HEK293 (cell line): Measurements from ENCODE around the gene NDRG4.

ENCODE experiments used
- CTCF ChIA-PET: fragments of 350-600 bp; formaldehyde crosslinking; extraction: SDS; loops from one replicate; lab custom pipeline; 2021; ENCODE audit warnings: antibody characterized with exemption; lab: Yijun Ruan, JAX
- POLR2A ChIA-PET: fragments of 300-600 bp; formaldehyde crosslinking; extraction: SDS; loops from one replicate; lab custom pipeline; 2020; ENCODE audit warnings: antibody characterized with exemption, inconsistent platforms; lab: Yijun Ruan, JAX
- H3K27ac ChIP-seq: fragments of 200-500 bp; sonication (Bioruptor generic); 2 replicates; pipeline ENCODE4 v1.5.1; 2014; ENCODE audit warnings: low read depth, low read length, control low read depth, inconsistent platforms; ENCODE audit errors: extremely low read depth
- H3K36me3 ChIP-seq, 2 experiments: fragments of 200-500 bp in 1 of 2; sonication (Bioruptor generic) in 1 of 2; 1 replicate in 1 of 2; 2 replicates in 1 of 2; pipeline ENCODE4 v1.5.1; 2014 to 2017; ENCODE audit warnings: inconsistent platforms in 2 of 2, low read length in 2 of 2; ENCODE audit not compliant: control insufficient read depth in 2 of 2, insufficient read depth in 1 of 2
- H3K4me1 ChIP-seq: fragments of 200-500 bp; sonication (Bioruptor generic); 2 replicates; pipeline ENCODE4 v1.5.1; 2014; ENCODE audit warnings: mild to moderate bottlenecking, low read length, inconsistent platforms; ENCODE audit not compliant: control insufficient read depth, insufficient read depth
- H3K4me3 ChIP-seq: 2 replicates; pipeline ENCODE4 v1.5.1; 2011; ENCODE audit warnings: low read depth, mild to moderate bottlenecking, control low read depth, low read length, moderate library complexity
- H3K9me3 ChIP-seq: fragments of 200-500 bp; sonication (Bioruptor generic); 2 replicates; pipeline ENCODE4 v1.5.1; 2014; ENCODE audit warnings: low read depth, low read length, inconsistent platforms; ENCODE audit not compliant: control insufficient read depth, insufficient read depth
- SP7 ChIP-seq: fragments of 450-650 bp; formaldehyde crosslinking; IDR thresholded peaks from 2 replicates; pipeline ENCODE4 v1.5.1; 2016; ENCODE audit warnings: missing biosample characterization, missing genetic modification characterization
- TRIM28 ChIP-seq: IDR thresholded peaks from 2 replicates; pipeline ENCODE4 v1.6.1; 2011; ENCODE audit warnings: low read length, control low read depth, borderline replicate concordance
- ZBTB7A ChIP-seq: fragments of 450-650 bp; formaldehyde crosslinking; IDR thresholded peaks from 2 replicates; pipeline ENCODE4 v1.5.1; 2016; ENCODE audit warnings: low read depth, missing biosample characterization, missing genetic modification characterization
- ZFP69B ChIP-seq: fragments of 450-650 bp; formaldehyde crosslinking; IDR thresholded peaks from 2 replicates; pipeline ENCODE4 v1.5.1; 2016; ENCODE audit warnings: missing biosample characterization, missing genetic modification characterization
- ZNF175 ChIP-seq: fragments of 450-650 bp; formaldehyde crosslinking; IDR thresholded peaks from 2 replicates; pipeline ENCODE4 v1.5.1; 2016; ENCODE audit warnings: missing biosample characterization, missing genetic modification characterization
- ZNF302 ChIP-seq: fragments of 450-650 bp; formaldehyde crosslinking; IDR thresholded peaks from 2 replicates; pipeline ENCODE4 v1.5.1; 2016; ENCODE audit warnings: missing biosample characterization, missing genetic modification characterization, low read depth
- ZNF48 ChIP-seq: fragments of 450-650 bp; formaldehyde crosslinking; IDR thresholded peaks from 2 replicates; pipeline ENCODE4 v1.5.1; 2016; ENCODE audit warnings: missing biosample characterization, missing genetic modification characterization
- ZNF501 ChIP-seq: fragments of 450-650 bp; formaldehyde crosslinking; IDR thresholded peaks from 2 replicates; pipeline ENCODE4 v1.5.1; 2016; ENCODE audit warnings: missing biosample characterization, missing genetic modification characterization
- ZNF529 ChIP-seq: fragments of 450-650 bp; formaldehyde crosslinking; IDR thresholded peaks from 2 replicates; pipeline ENCODE4 v1.5.1; 2017; ENCODE audit warnings: missing genetic modification characterization, missing biosample characterization; ENCODE audit not compliant: insufficient replicate concordance
- ZNF561 ChIP-seq: fragments of 450-650 bp; IDR thresholded peaks from 2 replicates; pipeline ENCODE4 v1.5.1; 2018; ENCODE audit warnings: missing biosample characterization, missing genetic modification characterization, borderline replicate concordance
- ZNF585B ChIP-seq: fragments of 450-650 bp; formaldehyde crosslinking; IDR thresholded peaks from 2 replicates; pipeline ENCODE4 v1.5.1; 2016; ENCODE audit warnings: missing biosample characterization, missing genetic modification characterization
- ZNF747 ChIP-seq: fragments of 450-650 bp; formaldehyde crosslinking; IDR thresholded peaks from 2 replicates; pipeline ENCODE4 v1.5.1; 2016; ENCODE audit warnings: missing biosample characterization, missing genetic modification characterization
- ZNF777 ChIP-seq: fragments of 450-650 bp; formaldehyde crosslinking; IDR thresholded peaks from 2 replicates; pipeline ENCODE4 v1.5.1; 2017; ENCODE audit warnings: missing biosample characterization, missing genetic modification characterization, borderline replicate concordance
- TF ChIP-seq, protein P1 (sequence below): fragments of 450-650 bp; formaldehyde crosslinking; IDR thresholded peaks from 2 replicates; pipeline ENCODE4 v1.5.1; 2016; ENCODE audit warnings: missing biosample characterization, missing genetic modification characterization, borderline replicate concordance
- TF ChIP-seq, protein P2 (sequence below): IDR thresholded peaks from 2 replicates; pipeline ENCODE4 v1.6.1; 2011; ENCODE audit warnings: mild to moderate bottlenecking, low read depth, low read length, borderline replicate concordance
- TF ChIP-seq, protein P3 (sequence below): fragments of 450-650 bp; formaldehyde crosslinking; IDR thresholded peaks from 2 replicates; pipeline ENCODE4 v1.5.1; 2016; ENCODE audit warnings: missing biosample characterization, missing genetic modification characterization

NDRG4 gene

DNA sequence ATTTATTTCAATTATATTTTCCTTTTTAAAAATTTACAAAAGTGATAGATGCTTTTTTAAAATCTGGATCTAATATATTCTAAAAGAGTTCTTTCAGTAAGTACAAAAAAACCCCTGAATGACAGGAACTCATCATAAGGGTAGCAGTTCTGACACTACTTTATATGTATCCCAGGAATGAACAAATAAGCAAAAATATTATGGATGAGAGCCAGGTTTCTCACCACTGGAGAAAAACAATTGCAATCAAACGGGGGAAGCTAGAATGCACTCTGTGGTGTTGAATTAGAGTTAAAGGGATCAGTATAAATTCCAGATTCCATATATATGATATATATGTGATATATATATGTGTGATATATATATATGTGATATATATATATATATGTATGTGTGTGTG is 23.2 kb upstream of the NDRG4 start (continued):
- no peak for TF ChIP-seq ZNF777 (tag by site-specific recombination)
- no peak for TF ChIP-seq ZNF48 (tag by site-specific recombination)
- TF ChIP-seq, protein P1, sequence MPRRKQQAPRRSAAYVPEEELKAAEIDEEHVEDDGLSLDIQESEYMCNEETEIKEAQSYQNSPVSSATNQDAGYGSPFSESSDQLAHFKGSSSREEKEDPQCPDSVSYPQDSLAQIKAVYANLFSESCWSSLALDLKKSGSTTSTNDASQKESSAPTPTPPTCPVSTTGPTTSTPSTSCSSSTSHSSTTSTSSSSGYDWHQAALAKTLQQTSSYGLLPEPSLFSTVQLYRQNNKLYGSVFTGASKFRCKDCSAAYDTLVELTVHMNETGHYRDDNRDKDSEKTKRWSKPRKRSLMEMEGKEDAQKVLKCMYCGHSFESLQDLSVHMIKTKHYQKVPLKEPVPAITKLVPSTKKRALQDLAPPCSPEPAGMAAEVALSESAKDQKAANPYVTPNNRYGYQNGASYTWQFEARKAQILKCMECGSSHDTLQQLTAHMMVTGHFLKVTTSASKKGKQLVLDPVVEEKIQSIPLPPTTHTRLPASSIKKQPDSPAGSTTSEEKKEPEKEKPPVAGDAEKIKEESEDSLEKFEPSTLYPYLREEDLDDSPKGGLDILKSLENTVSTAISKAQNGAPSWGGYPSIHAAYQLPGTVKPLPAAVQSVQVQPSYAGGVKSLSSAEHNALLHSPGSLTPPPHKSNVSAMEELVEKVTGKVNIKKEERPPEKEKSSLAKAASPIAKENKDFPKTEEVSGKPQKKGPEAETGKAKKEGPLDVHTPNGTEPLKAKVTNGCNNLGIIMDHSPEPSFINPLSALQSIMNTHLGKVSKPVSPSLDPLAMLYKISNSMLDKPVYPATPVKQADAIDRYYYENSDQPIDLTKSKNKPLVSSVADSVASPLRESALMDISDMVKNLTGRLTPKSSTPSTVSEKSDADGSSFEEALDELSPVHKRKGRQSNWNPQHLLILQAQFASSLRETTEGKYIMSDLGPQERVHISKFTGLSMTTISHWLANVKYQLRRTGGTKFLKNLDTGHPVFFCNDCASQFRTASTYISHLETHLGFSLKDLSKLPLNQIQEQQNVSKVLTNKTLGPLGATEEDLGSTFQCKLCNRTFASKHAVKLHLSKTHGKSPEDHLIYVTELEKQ (tag by site-specific recombination): no peak
- TF ChIP-seq TRIM28: no peak
- TF ChIP-seq ZNF175: no peak
- TF ChIP-seq ZFP69B (tag by site-specific recombination): no peak
- TF ChIP-seq ZNF501 (tag by site-specific recombination): no peak

DNA sequence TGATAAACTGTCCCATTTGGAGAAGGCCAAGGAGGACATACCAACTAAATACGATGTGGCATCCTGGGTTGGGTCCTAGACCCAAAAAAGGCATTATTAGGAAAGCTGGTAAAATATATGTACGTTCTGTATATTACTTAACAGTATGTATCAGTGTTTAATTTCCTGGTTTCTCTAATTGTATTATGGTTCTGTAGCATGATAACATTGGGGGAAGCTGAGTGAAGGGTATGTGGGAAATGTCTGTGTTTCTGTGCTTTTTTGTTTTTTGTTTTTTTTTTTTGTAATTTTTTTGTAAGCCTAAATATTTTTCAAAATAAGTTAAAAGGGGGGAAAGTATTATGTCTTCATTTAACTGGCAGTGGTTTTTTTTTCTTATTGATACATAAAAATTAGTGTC is 21.5 kb upstream of the NDRG4 start:
- ChIA-PET CTCF (interaction anchor here (0.6 to 1.4 kb wide), 2 partner anchors 8 to 9 kb away, joined by 3 read pairs; no protein-coding TSS in a partner anchor), POLR2A (no interaction called here)
- H3K27ac ChIP-seq: no peak overlapping the region

DNA sequence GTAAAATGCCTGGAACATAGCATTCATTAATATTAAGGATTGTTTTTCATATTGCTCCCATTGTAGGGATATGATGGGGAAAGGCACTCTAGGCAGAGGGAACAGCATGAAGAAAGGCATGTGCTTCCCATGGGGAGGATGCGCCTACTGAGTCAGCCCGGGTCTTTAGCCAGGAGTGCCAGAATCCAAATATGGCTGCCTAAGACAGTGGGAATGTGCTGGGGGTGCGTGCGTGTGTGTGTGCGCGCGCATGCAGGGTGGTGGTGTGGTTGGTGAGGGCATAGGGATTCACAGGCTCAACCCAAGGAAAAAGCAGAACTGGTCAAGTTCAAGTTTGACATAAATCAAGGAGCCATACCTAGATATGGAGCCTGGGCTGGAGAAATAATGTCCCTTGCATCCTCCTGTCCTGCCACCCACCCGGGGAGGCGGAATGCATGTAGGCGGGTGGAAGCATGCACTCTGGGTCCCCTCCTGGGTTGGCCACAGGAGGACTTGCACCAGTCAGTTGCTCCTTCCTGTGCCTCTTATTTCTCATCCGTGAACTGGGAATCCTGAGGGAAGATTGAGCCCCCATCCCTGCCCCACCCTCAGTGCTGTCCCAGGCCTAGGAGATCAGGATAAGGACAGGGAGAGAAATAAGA is 18.6 kb upstream of the NDRG4 start:
- ChIA-PET POLR2A (no interaction called here), CTCF (interaction anchor here (0.6 to 0.7 kb wide), 2 partner anchors 24 to 171 kb away, joined by 3 to 5 read pairs; no protein-coding TSS in a partner anchor)
- Histone ChIP-seq H3K36me3 (no peaks in the 10 kb centered on the region), H3K9me3 (no peaks in the 10 kb centered on the region), H3K4me1 (no peaks in the 10 kb centered on the region)
- TF ChIP-seq ZNF585B (tag by site-specific recombination): peak; percentile 49; the same call in 1 of the 2 replicates
- TF ChIP-seq, protein P2, sequence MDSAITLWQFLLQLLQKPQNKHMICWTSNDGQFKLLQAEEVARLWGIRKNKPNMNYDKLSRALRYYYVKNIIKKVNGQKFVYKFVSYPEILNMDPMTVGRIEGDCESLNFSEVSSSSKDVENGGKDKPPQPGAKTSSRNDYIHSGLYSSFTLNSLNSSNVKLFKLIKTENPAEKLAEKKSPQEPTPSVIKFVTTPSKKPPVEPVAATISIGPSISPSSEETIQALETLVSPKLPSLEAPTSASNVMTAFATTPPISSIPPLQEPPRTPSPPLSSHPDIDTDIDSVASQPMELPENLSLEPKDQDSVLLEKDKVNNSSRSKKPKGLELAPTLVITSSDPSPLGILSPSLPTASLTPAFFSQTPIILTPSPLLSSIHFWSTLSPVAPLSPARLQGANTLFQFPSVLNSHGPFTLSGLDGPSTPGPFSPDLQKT: no peak
- TF ChIP-seq, all 188 proteins: peak for 1
- no peak overlapping the region for H3K4me3 ChIP-seq
- H3K27ac ChIP-seq: no peak overlapping the region

More for the DNA sequence above, 21.5 kb upstream of the NDRG4 start:
- H3K4me3 ChIP-seq: no peak overlapping the region
- H3K9me3 ChIP-seq: no peaks in the 10 kb centered on the region
- no peaks in the 10 kb centered on the region for H3K4me1 ChIP-seq
- H3K36me3 ChIP-seq: no peaks in the 10 kb centered on the region
- TF ChIP-seq ZBTB7A (tag by site-specific recombination) (no peak), SP7 (tag by site-specific recombination) (no peak), ZNF561 (tag by site-specific recombination) (no peak), ZNF302 (tag by site-specific recombination) (no peak), ZNF747 (tag by site-specific recombination) (no peak), ZNF529 (tag by site-specific recombination) (peak; percentile 98)
- TF ChIP-seq, protein P3, sequence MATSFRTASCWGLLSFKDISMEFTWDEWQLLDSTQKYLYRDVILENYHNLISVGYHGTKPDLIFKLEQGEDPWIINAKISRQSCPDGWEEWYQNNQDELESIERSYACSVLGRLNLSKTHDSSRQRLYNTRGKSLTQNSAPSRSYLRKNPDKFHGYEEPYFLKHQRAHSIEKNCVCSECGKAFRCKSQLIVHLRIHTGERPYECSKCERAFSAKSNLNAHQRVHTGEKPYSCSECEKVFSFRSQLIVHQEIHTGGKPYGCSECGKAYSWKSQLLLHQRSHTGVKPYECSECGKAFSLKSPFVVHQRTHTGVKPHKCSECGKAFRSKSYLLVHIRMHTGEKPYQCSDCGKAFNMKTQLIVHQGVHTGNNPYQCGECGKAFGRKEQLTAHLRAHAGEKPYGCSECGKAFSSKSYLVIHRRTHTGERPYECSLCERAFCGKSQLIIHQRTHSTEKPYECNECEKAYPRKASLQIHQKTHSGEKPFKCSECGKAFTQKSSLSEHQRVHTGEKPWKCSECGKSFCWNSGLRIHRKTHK (tag by site-specific recombination): no peak
